ENCODE data around the gene MRGPRG.

DNA sequence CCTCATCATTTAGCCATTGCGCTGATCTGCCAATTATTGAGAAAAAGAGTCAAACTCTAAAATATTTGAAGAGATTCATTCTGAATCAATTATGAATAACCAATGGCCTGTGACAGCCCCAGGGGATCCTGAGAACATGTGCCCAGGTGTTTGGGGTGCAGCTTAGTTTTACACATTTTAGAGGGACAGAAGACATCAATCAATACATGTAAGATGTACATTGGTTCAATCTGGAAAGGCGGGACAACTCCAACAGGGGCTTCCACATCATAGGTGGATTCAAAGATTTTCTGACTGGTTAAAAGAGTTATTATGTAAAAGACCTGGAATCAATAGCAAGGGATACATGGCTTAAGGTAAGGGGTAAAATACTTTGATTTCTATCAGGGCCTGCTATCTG, 18.5 kb upstream of the MRGPRG start:
- no peak for TF ChIP-seq EZH2 (IDR thresholded peaks at IDR 0.05; ENCODE audit: low read length, unreplicated experiment)
- TF ChIP-seq, protein P1, sequence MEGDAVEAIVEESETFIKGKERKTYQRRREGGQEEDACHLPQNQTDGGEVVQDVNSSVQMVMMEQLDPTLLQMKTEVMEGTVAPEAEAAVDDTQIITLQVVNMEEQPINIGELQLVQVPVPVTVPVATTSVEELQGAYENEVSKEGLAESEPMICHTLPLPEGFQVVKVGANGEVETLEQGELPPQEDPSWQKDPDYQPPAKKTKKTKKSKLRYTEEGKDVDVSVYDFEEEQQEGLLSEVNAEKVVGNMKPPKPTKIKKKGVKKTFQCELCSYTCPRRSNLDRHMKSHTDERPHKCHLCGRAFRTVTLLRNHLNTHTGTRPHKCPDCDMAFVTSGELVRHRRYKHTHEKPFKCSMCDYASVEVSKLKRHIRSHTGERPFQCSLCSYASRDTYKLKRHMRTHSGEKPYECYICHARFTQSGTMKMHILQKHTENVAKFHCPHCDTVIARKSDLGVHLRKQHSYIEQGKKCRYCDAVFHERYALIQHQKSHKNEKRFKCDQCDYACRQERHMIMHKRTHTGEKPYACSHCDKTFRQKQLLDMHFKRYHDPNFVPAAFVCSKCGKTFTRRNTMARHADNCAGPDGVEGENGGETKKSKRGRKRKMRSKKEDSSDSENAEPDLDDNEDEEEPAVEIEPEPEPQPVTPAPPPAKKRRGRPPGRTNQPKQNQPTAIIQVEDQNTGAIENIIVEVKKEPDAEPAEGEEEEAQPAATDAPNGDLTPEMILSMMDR (conservative IDR thresholded peaks at IDR 0.05; ENCODE audit: low read depth, low read length): no peak

Data from PC-3 (cell line).